Measurements from ENCODE around the gene PDIA6.
A peak's percentile ranks its signal among the peaks of the same experiment; 100 is the strongest.
"Not testable (repeated sequence)": the region's sequence is repeated elsewhere in the genome, so short reads cannot be mapped to it uniquely, and the experiment has no call there.

Gene PDIA6

DNA sequence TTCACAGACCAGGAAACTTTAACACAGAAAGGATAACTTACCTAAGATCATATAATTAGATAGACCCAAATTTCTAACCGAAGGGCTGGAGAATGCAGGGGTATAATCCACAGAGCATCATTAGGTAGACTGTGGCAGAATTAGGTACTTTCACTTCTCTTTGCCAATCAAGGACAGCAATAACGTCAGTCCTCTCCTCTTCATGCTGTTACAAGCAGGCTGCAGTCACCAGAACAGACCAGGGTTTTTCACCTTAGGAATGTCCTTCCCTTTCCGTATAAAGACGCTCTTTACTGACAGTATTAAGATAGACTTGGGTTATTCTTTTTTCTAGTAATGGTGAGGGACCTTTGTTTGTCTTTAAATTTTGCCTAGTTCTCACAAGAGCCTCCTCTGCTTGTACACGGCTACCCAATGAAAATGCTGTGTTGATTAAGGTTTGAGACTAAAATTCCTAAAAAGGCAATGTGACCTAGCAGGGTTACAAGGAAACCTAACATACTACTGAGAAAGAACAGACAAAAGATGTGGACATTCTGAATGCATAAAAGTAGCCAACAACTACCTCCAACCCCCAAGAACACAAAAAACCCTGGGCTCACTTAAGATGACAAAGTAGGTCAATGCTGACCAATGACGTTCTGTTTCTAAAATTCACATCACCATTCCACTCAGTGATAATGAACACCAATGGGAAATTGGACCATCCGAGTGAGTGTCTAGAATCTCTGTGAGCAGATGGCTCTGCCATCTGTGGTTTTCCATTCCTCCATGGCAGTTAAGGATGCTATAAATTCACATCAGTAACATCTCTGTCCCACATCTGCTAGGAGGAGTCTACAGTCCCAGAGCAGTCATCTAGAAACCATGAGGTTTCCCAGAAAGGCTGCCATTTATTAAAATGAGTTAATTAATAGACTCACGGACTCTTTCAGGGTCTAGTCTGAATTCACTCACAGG, 2.1 kb downstream of the PDIA6 start:
- DNase-seq (ENCODE audit: low spot score) = peak; percentile 29

DNA sequence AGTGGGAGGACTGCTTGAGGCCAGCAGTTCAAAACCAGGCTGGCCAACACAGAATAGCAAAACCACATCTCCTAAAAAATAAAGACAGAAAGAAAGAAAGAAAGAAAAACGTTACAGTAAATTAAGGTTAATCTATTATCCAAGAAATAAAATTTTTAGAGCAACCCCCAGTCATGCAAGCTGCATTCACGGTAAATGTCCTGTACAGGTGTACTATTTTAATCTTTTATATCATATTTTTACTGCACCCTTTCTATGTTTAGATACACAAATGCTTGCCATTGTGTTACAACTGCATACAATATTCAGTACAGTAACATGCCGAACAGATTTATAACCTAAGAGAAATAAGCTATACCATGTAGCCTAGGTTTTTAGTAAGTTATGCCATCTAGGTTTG, 6.0 kb downstream of the PDIA6 start:
- DNase-seq (ENCODE audit: low spot score) = no peak

DNA sequence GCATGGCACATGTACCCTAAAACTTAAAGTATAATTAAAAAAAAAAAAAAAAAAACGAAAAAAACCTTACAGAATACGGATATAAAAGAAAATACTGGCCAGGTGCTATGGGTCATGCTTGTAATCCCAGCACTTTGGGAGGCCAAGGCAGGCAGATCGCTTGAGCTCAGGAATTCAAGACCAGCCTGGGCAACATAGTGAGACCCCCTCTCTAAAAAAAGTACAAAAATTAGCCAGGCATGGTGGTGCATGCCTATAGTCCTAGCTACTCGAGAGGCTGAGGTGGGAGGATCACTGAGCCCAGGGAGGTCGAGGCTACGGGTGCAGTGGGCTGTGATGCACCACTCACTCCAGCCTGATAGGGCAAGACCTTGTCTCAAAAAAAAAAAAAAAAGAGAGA, 6.6 kb downstream of the PDIA6 start:
- DNase-seq (ENCODE audit: low spot score) = not testable (repeated sequence)

DNA sequence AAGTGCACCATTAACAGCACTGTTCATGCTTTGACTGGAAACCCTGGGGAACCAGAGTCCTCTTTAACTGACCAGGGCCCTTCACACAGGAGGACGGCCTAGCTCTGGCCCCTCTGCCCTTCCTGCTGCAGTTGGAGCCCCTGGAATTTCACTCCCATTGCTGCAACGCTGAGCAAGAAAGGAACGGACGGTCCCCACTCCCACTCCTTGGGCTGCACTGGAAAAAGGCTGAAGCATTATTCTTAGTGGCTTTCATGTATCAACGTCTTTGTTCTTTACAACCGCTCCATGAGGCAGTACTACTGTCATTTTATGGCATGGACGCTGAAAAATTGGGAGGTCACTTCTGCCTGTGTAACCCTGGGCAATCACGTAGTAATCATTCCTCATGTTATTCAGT, 9.9 kb downstream of the PDIA6 start:
- DNase-seq (ENCODE audit: low spot score) = no peak

DNA sequence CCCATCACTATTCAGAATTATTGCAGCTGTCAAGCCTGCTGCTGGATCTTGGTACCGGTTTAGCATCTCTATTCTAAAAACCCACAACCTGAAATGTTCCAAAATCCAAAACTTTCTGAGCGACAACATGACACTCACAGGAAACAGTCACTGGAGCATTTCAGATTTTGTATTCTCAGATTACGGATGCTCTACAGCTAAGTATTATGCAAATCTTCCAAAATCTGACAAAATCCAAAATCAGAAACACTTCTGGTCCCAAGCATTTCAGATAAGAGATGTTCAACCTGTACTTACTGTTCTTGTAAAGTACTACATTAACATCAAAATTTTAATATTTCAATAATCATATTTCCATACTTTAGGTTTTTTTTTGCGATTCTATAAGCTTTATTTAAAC, 12.4 kb downstream of the PDIA6 start:
- no peak for DNase-seq (ENCODE audit: low spot score)

DNA sequence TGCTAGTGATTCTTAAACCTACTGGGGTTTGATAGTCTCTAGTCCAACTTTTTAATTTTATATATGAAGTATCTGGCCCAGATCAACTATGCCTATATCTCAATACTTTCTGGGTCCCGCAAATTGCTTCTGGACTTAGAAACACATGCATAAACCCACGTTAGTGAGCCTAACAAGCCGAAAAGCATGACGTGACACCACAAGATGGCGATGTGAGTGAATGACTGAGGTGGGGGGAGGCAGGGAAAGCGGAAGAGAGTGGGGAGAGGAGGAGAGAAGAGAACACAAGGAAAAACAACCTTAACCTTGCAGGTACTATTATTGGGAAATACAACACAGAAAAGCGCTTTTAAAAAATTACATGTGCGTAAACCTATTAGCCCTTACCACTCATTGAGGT, 13.8 kb downstream of the PDIA6 start:
- DNase-seq (ENCODE audit: low spot score) = no peak

DNA sequence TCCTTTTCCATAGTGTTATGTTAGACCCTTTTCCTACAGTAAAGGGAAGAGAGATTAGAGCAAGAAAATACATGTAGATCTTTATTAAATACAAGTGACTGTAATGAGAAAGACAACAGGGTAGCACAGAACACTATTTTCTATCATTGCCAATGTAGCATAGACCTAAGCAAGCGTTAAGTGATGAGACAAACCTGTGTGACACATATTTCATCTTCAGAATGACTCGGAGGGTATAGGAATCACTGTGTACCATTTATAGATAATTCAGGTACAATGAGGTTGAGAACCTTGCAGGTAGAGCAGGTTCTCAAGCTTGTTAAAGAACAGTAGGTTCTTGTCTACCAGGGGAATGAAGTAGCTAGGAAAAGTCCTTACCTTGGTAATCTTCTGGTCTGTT, 15.9 kb downstream of the PDIA6 start:
- no peak for DNase-seq (ENCODE audit: low spot score)

DNA sequence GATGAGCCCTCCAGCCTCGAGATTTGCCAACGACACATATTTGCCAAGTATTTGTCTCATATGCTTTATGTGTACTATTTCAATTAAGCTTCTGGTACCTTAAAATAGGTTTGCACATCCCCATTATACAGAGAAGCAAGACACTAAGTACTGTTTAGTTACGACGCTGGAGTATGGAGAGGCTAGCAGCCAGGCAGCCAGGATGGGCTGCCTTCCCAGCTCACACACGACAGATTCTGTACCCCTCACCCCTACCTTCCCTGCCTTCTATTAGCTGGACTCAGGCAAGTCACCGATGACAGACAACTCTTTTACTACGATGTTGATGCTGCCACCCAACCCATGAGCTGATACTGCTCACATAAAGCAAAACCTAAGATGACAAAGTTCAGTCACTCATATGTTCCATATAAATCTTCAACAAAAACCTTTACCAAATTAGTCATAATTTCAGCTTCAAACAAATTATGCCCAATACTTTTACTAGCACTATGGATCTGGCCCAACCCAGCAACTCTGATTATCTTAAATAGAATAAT, 17.0 kb downstream of the PDIA6 start:
- no peak for DNase-seq (ENCODE audit: low spot score)

DNA sequence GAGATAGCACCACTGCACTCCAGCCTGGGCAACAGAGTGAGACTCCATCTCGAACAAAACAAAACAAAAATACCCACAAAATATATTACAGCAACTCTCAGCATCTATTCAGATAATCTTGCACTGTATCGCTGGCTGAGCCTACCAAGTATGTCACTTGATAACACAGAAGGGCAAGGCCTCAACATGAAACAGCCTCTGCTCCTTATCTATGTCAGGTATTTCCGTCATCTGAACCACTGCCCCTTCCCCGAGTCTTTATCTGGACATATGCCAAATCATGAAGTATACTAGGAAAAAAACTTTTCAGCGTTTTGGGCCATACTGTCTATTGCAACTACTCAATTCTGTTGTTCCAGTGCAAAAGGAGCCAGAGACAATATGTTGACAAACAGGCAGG, 17.7 kb downstream of the PDIA6 start:
- no peak for DNase-seq (ENCODE audit: low spot score)

DNA sequence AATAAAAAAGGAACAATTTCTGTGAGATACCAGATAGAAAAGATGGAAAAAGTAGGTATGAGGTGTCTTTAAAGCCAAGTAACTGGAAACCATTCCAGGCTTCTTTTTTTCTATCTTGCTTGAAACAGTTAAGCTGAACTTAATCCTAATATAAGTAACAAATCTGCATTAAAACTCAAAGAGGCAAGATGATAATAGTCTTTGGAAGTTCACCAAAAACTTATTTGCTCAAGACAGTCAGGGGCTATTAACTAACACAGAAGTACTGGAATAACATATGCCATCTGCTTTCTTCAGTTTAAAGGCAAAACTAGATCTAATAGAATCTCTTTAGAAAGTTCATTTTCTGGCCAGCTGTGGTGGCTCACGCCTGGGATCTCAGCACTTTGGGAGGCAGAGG, 18.8 kb downstream of the PDIA6 start:
- DNase-seq (ENCODE audit: low spot score) = no peak

DNA sequence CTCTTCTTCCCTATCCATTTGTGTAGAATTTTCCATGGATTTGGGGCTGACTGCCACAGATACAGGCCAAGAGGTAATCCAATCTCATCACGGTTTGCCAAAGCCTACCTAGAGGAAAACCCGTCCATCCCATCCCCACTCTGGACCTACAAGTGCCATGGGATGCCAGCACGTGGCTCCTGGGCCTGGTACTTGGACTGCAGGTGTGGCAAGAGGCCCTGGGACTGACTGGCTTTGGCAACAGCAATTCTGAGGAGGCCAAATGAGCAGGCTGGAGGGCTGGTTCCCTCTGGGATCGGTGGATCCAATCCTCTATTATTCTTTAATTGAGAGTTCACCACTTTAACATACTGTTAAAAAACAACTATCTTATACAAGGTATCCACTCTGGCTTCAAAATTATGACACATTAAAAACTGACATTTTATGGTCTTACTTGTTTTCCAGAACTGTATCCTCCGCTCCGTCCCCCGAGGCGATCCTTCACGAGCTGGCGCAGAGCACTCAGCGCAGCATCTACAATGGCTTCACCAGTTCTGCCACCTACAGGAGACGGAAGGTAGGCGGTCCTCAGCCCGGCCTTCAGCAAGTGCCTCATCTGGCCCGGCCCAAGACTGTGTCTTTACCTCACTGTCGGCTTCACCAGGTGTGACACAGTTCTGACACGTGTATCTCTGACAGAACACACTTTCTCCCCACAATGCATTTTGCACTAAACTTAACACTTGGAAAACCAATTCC, 19.8 kb downstream of the PDIA6 start:
- no peak for DNase-seq (ENCODE audit: low spot score)

DNA sequence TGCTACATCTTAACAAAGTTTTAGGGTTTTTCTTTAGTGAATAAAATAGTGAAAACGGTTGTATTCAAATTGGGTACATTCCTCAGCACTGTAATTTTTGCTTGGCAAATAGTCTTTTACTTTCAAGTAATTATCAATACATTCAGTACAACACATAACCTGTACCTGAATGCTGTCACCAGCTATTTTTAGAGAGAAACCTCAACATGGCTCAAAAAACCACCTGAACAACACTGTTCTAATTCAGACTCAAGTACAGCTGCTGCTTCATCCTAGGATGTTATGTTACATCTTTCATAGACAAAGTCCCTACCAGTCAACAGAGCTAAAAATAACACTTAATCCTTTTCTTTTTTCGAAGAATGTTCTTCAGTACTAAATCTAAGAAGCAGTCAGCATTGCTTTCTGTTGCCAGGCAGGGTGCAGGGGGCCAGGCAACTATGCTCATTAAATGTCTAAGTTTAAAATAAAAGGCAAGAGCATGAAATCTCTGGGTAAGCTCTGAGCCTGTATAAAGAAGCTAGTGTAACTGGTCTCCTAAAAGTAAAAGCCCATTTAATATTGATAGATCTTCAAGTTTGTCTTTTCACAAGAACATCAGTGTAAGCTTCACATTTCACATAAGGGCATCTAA, 20.5 kb downstream of the PDIA6 start:
- peak; percentile 25 for DNase-seq (ENCODE audit: low spot score)

DNA sequence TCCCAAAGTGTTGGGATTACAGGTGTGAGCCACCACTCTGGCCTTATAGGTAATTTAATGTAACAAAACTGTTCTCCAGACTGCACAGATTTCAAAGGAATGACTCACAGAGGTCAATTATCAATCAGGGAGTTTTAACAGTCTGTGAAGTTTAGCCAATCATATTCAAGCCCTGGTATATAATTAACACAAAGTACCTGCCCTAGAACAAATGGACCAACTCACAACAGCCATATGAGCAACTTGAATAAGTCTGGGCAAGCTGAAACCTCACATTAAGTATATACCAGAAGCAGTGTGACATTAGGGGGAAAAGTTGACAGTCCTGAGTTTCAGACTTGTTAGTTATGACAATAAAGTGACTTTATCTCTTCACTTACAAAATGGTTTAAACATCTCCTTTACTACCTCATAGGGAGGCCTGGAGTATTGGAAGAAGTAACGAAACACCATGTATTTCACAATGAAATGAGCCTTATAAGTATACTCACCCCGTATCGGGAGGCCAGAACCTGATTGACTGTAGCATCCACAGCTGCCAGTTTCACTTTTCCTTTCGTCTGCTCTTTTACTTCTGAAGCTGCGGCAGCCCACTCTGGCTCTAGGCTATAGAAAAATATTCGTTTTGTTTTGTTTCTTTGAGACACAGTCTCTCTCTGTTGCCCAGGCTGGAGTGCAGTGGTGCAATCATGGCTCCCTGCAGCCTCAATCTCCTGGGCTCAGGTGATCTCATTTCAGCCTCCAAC, 22.2 kb downstream of the PDIA6 start:
- peak; percentile 46 for DNase-seq (ENCODE audit: low spot score)

DNA sequence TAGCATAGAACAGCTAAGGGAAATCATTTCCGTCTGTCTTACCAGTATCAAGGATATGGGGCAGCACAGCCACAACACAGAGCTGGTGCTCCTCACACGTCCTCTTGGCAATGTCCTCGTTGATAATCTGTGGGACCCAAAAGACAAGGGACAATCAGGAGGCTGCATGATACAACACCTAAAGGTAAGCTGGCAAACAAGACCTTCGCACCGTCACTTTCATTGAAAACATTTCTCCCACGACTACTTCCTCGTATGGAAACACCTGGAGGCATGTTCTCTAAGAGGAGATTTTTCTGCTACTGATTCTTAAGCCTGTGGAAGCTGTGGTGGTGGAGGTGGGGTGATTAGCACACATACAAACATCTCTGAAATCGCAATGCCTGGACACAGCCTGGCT, 23.7 kb downstream of the PDIA6 start:
- no peak for DNase-seq (ENCODE audit: low spot score)

DNA sequence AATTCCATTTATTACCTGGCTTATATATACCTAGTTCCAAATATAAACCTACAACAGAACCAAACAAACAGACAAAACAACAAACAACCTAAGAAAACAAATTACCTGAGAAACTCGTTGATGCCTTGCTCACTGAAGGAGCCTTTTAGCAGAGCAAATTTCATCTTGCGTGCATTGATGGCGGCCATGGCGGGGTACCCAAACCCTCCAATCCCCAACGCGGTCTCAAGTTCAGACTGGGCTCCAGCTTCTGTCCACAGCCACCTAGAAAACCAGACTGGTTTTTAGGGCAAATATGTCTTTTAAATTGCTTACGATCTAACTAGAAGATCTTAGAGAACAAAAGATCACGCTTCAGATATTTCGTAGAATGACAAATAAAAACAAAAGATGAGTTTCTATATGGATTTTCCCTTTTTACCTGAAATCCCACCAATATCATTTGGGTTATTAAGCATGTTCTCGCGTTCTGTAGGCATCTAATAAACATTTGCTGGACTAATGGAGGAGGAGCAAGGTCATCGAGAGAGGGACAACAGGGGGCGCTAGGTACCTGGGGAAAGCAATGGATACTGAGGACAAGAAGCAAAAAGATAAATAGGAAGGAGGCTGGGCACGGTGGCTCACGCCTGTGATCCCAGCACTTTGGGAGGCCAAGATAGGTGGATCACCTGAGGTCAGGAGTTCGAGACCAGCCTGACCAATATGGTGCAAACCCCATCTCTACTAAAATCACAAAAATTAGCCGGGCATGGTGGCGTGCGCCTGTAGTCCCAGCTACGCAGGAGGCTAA, 25.2 kb downstream of the PDIA6 start:
- peak; percentile 32 for DNase-seq (ENCODE audit: low spot score)

DNA sequence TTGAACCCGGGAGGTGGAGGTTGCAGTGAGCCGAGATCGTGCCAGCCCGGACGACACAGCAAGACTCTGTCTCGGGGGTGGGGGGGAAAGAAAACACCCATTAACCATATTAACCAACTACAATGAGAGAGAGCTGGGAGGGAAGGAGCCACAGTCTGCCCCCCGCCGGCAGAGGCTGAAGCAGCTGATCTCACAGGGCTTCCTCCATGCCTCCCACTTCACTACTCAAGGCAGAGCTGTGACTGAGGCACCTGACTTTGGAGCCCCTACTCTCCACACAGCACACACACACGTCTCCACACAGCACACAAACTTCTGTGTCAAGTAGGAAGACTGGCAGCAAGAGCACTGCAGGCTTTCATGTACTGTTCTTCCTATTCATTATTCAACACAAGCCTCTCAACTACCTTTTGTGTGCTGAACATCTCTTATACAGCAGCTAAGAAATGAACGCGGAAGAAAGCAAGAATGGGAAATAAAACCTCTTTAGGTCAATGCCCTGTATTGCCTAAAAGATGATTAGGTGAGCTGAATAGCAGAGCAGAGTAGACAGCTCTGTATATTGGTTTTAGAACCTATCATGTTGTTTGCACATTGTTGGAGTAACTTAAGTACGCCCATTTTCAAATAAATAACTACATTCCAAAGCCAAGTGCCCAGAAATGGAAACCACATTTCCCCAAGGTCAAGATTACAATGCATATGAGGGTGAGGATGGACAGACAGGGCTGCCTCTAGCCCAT, 26.2 kb downstream of the PDIA6 start:
- no peak for DNase-seq (ENCODE audit: low spot score)

DNA sequence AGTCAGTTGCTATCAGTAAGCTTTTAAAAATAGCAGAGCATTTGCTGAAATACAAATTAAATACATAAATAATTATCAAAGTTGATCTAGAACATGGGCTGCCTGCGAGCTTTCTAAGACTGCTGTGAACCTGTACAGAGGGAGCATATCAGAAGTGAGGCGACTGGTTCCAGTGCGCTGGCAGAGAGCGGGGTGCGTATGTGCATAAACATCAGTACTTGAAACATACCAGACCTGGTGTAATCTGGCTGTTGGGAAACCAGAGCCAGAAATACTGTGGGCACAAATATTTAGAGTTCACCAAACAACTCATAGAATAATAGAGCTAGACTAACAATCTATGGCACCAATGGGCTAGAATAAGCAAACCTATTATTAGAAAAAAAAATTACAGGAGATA, 27.3 kb downstream of the PDIA6 start:
- DNase-seq (ENCODE audit: low spot score) = no peak

DNA sequence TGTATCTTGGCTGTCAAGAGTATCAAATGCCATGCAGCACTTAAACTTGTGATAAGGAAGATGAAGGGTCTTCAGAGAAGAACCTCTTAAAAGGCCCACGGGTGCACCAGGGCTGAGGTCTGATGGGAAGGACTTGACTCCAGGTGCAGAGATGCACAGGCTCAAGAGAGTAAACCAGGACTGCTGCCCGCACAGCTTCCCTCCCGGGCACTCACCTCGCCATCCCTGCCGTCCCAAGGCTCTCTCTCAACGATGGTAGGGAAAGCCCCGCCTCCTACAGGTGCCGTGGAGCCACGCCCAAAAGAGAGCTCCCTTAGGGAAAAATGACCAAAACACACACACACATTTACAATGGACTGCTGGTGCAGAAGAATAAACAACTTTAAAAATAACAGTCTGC, 27.9 kb downstream of the PDIA6 start:
- no peak for DNase-seq (ENCODE audit: low spot score)

DNA sequence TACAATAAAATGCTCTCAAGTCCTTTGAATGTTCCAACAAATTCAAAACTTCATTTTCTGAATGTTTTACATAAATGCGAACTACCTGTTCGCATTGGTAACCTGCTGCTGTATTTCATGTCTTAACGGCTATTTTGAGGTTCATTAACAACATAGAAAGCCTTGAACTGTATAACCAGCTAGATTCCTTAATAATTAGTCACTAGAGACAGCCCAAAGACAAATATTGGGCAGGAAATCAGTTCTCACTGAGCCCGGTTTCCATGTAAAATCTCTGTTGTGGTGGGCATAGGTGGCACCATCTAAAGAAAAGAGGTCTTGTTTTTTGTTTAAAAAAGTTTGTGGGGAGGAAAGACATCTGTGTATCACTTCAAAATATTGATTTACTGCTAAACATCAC, 29.2 kb downstream of the PDIA6 start:
- no peak for DNase-seq (ENCODE audit: low spot score)

DNA sequence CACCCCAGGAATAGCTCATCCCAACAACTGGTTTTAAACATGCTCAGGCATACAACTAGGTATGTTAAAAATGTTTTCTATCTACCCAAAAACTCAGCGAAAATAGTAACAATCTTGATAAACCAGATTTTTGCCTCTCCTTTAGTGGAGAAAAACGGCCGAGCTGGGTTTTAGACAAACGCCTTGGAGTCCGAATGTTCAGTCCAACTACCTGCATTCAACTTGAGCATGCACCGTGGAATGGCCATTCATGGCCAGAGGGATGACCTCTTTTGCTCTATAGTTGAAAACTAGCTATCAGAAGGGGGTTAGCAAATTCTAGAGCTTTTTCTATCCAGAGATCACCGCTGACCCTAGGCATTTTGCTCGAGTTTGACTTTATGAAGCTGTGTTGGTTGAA, 30.8 kb downstream of the PDIA6 start:
- DNase-seq (ENCODE audit: low spot score) = no peak
